GM18511 (cell line): ENCODE measurements around the gene DLL3.

Experiments used
- ATAC-seq: cut with Tn5 transposase; IDR thresholded peaks from one replicate; pipeline ENCODE4 v1.9.1; 2021; ENCODE audit warnings: mild to moderate bottlenecking, moderate library complexity; ENCODE audit not compliant: unreplicated experiment

DLL3 gene

DNA sequence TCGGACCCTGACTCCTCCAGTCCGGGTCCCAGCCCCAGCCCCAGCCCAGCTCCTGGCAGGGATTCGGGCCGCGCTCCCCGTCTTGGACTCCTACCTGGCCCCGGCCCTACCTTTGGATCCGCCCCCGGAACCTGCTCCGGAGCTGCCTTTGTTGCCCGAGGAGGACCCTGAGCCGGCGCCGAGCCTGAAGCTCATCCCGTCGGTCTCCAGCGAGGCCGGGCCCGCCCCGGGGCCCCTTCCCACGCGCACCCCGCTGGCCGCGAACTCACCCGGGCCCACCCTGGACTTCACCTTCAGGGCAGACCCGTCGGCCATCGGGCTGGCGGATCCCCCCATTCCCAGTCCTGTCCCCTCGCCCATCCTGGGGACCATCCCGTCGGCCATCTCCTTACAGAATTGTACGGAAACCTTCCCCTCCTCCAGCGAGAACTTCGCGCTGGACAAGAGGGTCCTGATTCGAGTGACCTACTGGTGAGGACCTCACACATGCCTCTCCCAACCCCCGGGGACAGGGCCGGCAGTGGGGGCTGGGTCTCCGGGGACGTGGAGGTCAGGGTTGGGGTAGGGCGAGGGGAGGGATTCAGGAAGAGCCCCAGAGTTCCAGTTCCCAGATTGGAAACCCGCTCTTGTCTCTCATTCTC, 16.9 kb downstream of the DLL3 start:
- ATAC-seq: no peak

GRCh38 chr19:39516270-39516669, 17.5 kb downstream of the DLL3 start:
- no peak for ATAC-seq

- no peak for ATAC-seq
Observed at GRCh38 chr19:39517432-39517831, 18.7 kb downstream of the DLL3 start.

DNA sequence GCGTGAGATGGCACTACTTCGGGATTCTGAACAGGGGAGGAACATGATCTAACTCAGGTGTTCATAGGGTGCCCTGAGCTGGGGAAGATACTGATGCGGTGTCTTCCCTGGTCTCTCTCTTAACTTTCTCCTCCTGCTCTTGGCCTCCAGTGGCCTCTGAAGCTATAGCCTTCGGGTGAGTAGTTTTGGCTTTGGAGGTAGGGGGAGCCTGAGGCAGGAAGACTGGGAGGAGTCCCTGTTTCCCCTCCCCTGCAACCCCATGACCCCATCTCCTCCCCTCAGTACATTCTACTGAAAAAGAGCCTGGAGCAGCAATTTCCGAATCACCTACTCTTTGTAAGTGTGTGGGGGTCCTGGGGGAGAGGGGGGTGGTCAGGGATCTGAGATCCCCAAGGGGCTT, 19.7 kb downstream of the DLL3 start:
- ATAC-seq: no peak

- ATAC-seq: no peak
Observed at GRCh38 chr19:39518975-39519374, 20.2 kb downstream of the DLL3 start.

DNA sequence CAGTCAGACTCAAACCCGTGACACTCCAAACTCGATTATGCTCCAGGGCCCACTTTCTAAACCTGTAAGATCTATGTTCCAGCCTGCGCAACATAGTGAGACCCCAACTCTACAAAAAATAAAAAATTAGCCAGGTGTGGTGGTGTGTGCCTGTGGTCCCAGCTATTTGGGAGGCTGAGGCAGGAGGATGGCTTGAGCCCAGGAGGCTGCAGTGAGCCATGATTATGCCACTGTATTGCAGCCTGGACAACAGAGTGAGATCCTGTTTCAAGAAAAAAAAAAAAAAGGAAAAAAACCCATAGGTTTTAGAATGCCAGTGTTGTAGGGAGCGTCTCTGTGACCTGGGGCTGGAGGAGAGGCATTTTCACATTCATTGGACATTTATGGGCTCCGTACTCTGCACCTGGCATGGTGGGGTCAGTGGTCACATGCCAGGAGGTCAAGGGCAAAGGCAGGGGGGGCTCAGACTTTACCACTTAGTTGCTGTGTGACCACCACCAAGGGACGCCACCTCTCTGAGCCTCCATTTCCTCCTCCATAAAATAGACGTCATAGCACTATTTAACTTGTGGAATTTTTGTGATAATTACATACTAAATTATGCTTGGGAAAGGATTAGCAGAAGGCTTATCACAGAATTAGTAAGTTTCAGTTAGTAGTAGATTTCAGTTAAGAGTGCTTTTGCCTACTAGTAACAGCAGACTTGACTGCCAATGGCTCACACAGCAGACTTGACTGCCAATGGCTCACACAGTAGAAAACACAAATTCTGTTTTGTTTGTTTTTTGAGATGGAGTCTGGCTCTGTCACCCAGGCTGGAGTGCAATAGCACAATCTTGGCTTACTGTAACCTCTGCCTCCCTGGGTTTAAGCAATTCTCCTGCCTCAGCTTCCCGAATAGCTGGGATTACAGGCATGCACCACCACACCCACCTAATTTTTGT, 22.1 kb downstream of the DLL3 start:
- no peak for ATAC-seq

- ATAC-seq: no peak
Observed at GRCh38 chr19:39524495-39524894, 25.7 kb downstream of the DLL3 start.

DNA sequence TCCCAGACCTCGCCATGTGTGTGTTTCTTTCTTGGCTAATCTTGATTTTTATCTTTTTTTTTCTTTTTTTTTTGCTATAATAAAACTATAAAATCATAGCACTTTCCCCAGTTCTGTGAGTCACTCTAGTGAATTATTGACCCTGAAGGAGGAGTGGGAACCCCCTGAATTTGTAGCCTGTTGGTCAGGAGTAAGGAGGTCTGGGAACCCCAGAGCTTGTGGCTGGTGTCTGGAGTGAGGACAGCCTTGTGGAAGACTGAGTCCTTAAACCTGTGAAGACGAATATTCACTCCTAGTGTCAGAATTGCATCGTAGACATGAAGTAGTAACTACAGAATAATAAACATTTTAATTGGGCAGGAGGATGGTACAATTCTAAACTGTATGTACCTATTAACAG, 26.5 kb downstream of the DLL3 start:
- ATAC-seq: no peak

GRCh38 chr19:39531834-39532232, 33.1 kb downstream of the DLL3 start:
- no peak for ATAC-seq

GRCh38 chr19:39532233-39533002, 33.7 kb downstream of the DLL3 start, which contains the start of gene EID2B:
TSS of gene EID2B (minus strand) at chr19:39532852. CDS start at chr19:39532802, 50 bp downstream.
- peak; percentile 90 for ATAC-seq

- no peak for ATAC-seq
Observed at GRCh38 chr19:39533003-39533512, 34.3 kb downstream of the DLL3 start.

DNA sequence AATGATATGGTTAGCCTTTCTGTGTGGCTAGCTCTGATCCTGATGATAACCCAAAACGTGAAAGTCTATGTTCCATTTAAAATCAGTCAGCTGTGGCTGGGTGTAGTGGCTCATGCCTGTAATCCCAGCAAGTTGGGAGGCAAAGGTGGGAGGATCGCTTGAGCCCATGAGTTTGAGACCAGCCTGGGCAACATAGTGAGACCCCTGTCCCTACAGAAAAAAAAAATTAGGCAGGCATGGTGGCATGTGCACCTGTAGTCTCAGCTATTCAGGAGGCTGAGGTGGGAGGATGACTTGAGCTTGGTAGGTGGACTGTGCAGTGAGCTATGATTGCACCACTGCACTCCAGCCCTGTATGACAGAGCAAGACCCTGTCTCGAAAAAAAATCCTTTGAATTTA, 35.0 kb downstream of the DLL3 start:
- no peak for ATAC-seq

- ATAC-seq: peak; percentile 10
Observed at GRCh38 chr19:39539165-39539517, 40.4 kb downstream of the DLL3 start.

GRCh38 chr19:39539518-39540332, 41.0 kb downstream of the DLL3 start, which contains the start of gene EID2:
TSS of gene EID2 (minus strand) at chr19:39540161. CDS start at chr19:39540079, 82 bp downstream.
- peak; percentile 91 for ATAC-seq

GRCh38 chr19:39540333-39540673, 41.6 kb downstream of the DLL3 start:
- ATAC-seq: no peak

GRCh38 chr19:39542206-39542605, 43.5 kb downstream of the DLL3 start:
- no peak for ATAC-seq

DNA sequence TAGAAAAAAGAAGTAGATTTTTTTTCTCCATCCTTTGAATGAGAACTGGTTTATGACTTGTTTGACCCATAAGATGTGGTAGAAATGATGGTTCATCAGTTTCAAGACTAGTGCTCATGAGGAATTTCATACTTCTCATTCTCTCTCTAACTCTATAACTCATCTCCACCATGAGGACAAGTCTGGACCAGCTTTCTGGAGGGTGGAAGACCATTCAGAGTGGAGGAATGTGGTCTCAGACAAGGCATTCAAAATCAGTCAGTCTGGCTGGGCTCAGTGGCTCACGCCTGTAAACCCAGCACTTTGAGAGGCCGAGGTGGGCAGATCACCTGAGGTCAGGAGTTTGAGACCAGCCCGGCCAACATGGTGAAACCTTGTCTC, 44.7 kb downstream of the DLL3 start:
- ATAC-seq: no peak

DNA sequence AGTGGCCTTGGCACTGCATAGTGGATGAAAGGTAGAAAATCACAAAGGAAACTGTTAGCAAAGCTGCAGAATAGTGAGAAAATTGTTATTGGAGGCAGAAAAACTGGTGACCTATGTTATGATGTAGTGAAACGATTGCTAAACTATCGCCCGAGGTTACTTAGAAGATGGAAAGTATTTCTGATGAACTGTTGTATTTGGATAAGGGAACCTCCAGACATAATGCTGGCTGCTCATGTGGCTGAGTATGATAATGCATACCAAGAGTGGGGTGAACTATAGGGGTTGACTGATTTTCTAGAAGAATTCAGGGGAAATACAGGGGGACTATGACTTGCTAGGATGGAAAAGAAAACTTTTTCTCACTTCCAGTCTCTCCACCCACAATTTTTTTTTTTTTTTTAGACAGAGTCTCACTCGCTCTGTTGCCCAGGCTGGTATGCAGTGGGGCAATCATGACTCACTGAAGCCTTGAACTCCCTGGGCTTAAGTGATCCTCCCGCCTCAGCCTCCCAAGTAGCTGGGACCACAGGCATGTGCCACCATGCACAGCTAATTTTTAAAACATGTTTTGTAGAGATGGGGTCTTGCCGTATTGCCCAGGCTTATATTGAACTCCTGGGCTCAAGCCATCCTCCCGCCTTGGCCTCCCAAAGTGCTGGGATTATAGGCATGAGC, 45.6 kb downstream of the DLL3 start:
- no peak for ATAC-seq

GRCh38 chr19:39544911-39545310, 46.2 kb downstream of the DLL3 start:
- no peak for ATAC-seq

- ATAC-seq: no peak
Observed at GRCh38 chr19:39546599-39546998, 47.9 kb downstream of the DLL3 start.
